Stimulated activated CD4-positive, alpha-beta T cell treated with anti-CD3 and anti-CD28 coated beads, TNF-alpha, amount 100 ng/mL, for 48 hours (primary cell): ENCODE data around the gene SNCA.

Experiments used
- DNase-seq, 3 donors: peaks; one replicate each; pipeline ENCODE4 v3.0.0-alpha.2; 2020; ENCODE audit warnings: low read depth in 3 of 3

SNCA gene

GRCh38 chr4:89707467-89707866, 129.5 kb downstream of the SNCA start:
- no peak for DNase-seq

- DNase-seq, result no peak
Measured at GRCh38 chr4:89704651-89705395, 132.1 kb downstream of the SNCA start.

- DNase-seq, result no peak
Measured at GRCh38 chr4:89703829-89704590, 133.0 kb downstream of the SNCA start.

GRCh38 chr4:89700766-89701423, 136.1 kb downstream of the SNCA start:
- no peak for DNase-seq

- DNase-seq, result no peak
Measured at GRCh38 chr4:89685690-89686089, 151.3 kb downstream of the SNCA start.

GRCh38 chr4:89685277-89685676, 151.7 kb downstream of the SNCA start:
- DNase-seq, result no peak

GRCh38 chr4:89684536-89684935, 152.4 kb downstream of the SNCA start:
- no peak for DNase-seq

GRCh38 chr4:89682808-89683207, 154.2 kb downstream of the SNCA start:
- DNase-seq, result no peak

- no peak for DNase-seq
Measured at GRCh38 chr4:89681671-89682070, 155.3 kb downstream of the SNCA start.

GRCh38 chr4:89681219-89681618, 155.7 kb downstream of the SNCA start:
- no peak for DNase-seq

GRCh38 chr4:89674876-89675459, 162.0 kb downstream of the SNCA start:
- DNase-seq, result no peak
